Measurements from ENCODE around the gene PCDHGA11.

DNA sequence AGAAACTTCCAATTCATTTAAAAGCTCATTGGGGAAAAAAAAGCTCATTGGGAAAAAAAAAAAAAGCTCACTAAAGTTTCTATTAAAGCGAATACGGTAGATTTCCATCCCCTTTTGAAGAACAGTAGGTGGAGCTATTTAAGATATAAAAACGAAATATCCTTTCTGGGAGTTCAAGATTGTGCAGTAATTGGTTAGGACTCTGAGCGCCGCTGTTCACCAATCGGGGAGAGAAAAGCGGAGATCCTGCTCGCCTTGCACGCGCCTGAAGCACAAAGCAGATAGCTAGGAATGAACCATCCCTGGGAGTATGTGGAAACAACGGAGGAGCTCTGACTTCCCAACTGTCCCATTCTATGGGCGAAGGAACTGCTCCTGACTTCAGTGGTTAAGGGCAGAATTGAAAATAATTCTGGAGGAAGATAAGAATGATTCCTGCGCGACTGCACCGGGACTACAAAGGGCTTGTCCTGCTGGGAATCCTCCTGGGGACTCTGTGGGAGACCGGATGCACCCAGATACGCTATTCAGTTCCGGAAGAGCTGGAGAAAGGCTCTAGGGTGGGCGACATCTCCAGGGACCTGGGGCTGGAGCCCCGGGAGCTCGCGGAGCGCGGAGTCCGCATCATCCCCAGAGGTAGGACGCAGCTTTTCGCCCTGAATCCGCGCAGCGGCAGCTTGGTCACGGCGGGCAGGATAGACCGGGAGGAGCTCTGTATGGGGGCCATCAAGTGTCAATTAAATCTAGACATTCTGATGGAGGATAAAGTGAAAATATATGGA is 9.7 kb downstream of the PCDHGA11 start, which contains the start of gene PCDHGA12:
- TF ChIP-seq, protein P1, sequence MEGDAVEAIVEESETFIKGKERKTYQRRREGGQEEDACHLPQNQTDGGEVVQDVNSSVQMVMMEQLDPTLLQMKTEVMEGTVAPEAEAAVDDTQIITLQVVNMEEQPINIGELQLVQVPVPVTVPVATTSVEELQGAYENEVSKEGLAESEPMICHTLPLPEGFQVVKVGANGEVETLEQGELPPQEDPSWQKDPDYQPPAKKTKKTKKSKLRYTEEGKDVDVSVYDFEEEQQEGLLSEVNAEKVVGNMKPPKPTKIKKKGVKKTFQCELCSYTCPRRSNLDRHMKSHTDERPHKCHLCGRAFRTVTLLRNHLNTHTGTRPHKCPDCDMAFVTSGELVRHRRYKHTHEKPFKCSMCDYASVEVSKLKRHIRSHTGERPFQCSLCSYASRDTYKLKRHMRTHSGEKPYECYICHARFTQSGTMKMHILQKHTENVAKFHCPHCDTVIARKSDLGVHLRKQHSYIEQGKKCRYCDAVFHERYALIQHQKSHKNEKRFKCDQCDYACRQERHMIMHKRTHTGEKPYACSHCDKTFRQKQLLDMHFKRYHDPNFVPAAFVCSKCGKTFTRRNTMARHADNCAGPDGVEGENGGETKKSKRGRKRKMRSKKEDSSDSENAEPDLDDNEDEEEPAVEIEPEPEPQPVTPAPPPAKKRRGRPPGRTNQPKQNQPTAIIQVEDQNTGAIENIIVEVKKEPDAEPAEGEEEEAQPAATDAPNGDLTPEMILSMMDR (IDR thresholded peaks at IDR 0.05) = no peak
- TF ChIP-seq POLR2AphosphoS5 (IDR thresholded peaks at IDR 0.05) (no peak), POLR2A (IDR thresholded peaks at IDR 0.05) (no peak), EP300 (IDR thresholded peaks at IDR 0.05; ENCODE audit: low read depth) (no peak)
